Motor neuron (in vitro differentiated cells): ENCODE measurements around the gene PCNX4. TPM values are rescaled to one million over a fixed set of nuclear protein-coding genes. Genes with fewer than 3 reads are reported as not detected.

Experiments
- ATAC-seq, 8 experiments: fragments of 200-7000 bp; cut with Tn5 transposase; replicated peaks in 6 of 8; 2 replicates each; pipeline ENCODE4 v1.8.0; 2021; ENCODE audit warnings: mild to moderate bottlenecking in 8 of 8, moderate library complexity in 8 of 8
- H3K27ac ChIP-seq, 2 donors: fragments of 250-450 bp; sonication (Bioruptor Pico); 2 replicates each; pipeline ENCODE4 v1.9.0; 2021; ENCODE audit warnings: antibody characterized with exemption in 2 of 2, mild to moderate bottlenecking in 2 of 2, moderate library complexity in 1 of 2
- H3K4me1 ChIP-seq, 2 donors: fragments of 250-450 bp; sonication (Bioruptor Pico); replicated peaks in 1 of 2; 2 replicates each; pipeline ENCODE4 v1.6.1; 2021; ENCODE audit warnings: antibody characterized with exemption in 2 of 2, mild to moderate bottlenecking in 2 of 2, moderate library complexity in 1 of 2
- H3K4me3 ChIP-seq, 5 donors: fragments of 250-450 bp; sonication (Bioruptor Pico); 2 replicates each; pipeline ENCODE4 v1.9.0; 2021; ENCODE audit warnings: antibody characterized with exemption in 5 of 5, mild to moderate bottlenecking in 5 of 5, moderate library complexity in 4 of 5
- WGBS, 10 experiments: fragments of 450-650 bp; shearing (Covaris generic); methylation state at CpG; one replicate each; pipeline ENCODE4 v1.0.0; 2022; 5-methylcytosine and 5-hydroxymethylcytosine counted together
- in situ Hi-C, 9 experiments: fragments of 400-800 bp; cut with MboI; loops; one replicate each; pipeline ENCODE4 v1.15.0; 2021; ENCODE audit warnings: low sequenced_read_pairs in 9 of 9, low pct_unique_long_range_greater_than_20kb in 2 of 9; ENCODE audit not compliant: unreplicated experiment in 9 of 9
- total RNA-seq, 8 experiments: library from RNA; unstranded; fragments of 300-600 nt; gene quantifications; 2 replicates each; pipeline versions ENCODE4 v1.2.3 to v1.2.4, GENCODE V29; 2022

The PCNX4 gene
- total RNA-seq, 8 experiments from 2014 or later, result 48.6 to 137 (median 69.1) TPM

GRCh38 chr14:60183138-60183537 lies 91.4 kb downstream of the PCNX4 start:
- no peak for ATAC-seq
- Histone ChIP-seq H3K4me3 (no peak overlapping the region), H3K27ac (no peak overlapping the region), H3K4me1 (peaks cover 0 to 5% of the 10 kb centered on the region in 2 donors)
- 63 to 100% (median 100%) methylated on average over 1 to 3 of the region's 3 CpGs; no CpG with 5 or more reads in 5 of the 10 experiments for WGBS, 10 experiments
- in situ Hi-C loops, result loop anchor here in 2 of 9 experiments (25.0 kb wide), 1 partner anchor 221 kb away; no protein-coding TSS in a partner anchor

GRCh38 chr14:60183741-60184140 lies 92.0 kb downstream of the PCNX4 start:
- peaks cover 0 to 5% of the 10 kb centered on the region in 2 donors for H3K4me1 ChIP-seq
- ATAC-seq, result peak in 2 of 8 experiments; percentile 26 to 30
- no peak overlapping the region for H3K27ac ChIP-seq
- in situ Hi-C loops, result loop anchor here in 2 of 9 experiments (25.0 kb wide), 1 partner anchor 221 kb away; no protein-coding TSS in a partner anchor
- 0 to 91% (median 40%) methylated on average over 1 of the region's 1 CpG; no CpG with 5 or more reads in 2 of the 10 experiments for WGBS, 10 experiments
- H3K4me3 ChIP-seq, result no peak overlapping the region

- in situ Hi-C loops, result loop anchor here in 2 of 9 experiments (25.0 kb wide), 1 partner anchor 222 kb away; no protein-coding TSS in a partner anchor
These were observed 92.6 kb downstream of the PCNX4 start for GRCh38 chr14:60184146-60184904.

GRCh38 chr14:60184905-60185555 lies 93.3 kb downstream of the PCNX4 start:
- Histone ChIP-seq H3K4me3 (no peak overlapping the region), H3K27ac (no peak overlapping the region), H3K4me1 (peaks cover 4 to 15% of the 10 kb centered on the region in 2 donors)
- WGBS, 10 experiments, result 0 to 65% (median 46%) methylated on average over 2 to 5 of the region's 5 CpGs; no CpG with 5 or more reads in 1 of the 10 experiments
- ATAC-seq, result peak in 4 of 8 experiments; percentile 33 to 88 (median 86)
- in situ Hi-C loops, result loop anchor here in 2 of 9 experiments (25.0 kb wide), 1 partner anchor 223 kb away; no protein-coding TSS in a partner anchor

More at GRCh38 chr14:60184146-60184904, 92.6 kb downstream of the PCNX4 start:
- WGBS, 10 experiments, result 0 to 15% (median 2%) methylated on average over 3 to 5 of the region's 5 CpGs
- Histone ChIP-seq H3K4me3 (peak overlapping the region in 2 of 5 donors; percentile 6 to 12), H3K4me1 (peaks cover 0 to 8% of the 10 kb centered on the region in 2 donors), H3K27ac (no peak overlapping the region)
- ATAC-seq, result peak in 5 of 8 experiments; percentile 12 to 47 (median 22)

GRCh38 chr14:60188115-60188514 lies 96.4 kb downstream of the PCNX4 start:
- Histone ChIP-seq H3K4me1 (peaks cover 12 to 32% of the 10 kb centered on the region in 2 donors), H3K4me3 (no peak overlapping the region), H3K27ac (no peak overlapping the region)
- WGBS, 10 experiments, result 13 to 92% (median 80%) methylated on average over 1 to 3 of the region's 3 CpGs; no CpG with 5 or more reads in 1 of the 10 experiments
- in situ Hi-C loops, result loop anchor here in 2 of 9 experiments (25.0 kb wide), 1 partner anchor 226 kb away; no protein-coding TSS in a partner anchor
- ATAC-seq, result peak in 2 of 8 experiments; percentile 6 to 48

- H3K4me1 ChIP-seq, result peaks cover 12 to 32% of the 10 kb centered on the region in 2 donors
- ATAC-seq, result no peak
- 22 to 100% (median 80%) methylated on average over 1 of the region's 1 CpG; no CpG with 5 or more reads in 2 of the 10 experiments for WGBS, 10 experiments
- no peak overlapping the region for H3K27ac ChIP-seq
- in situ Hi-C loops, result loop anchor here in 2 of 9 experiments (25.0 kb wide), 1 partner anchor 226 kb away; no protein-coding TSS in a partner anchor
- no peak overlapping the region for H3K4me3 ChIP-seq
These were observed 97.0 kb downstream of the PCNX4 start for GRCh38 chr14:60188696-60189095.

- ATAC-seq, result peak in 7 of 8 experiments; percentile 53 to 82 (median 77)
- in situ Hi-C loops, result loop anchor here in 2 of 9 experiments (25.0 kb wide), 1 partner anchor 228 kb away; no protein-coding TSS in a partner anchor
- no peak overlapping the region for H3K4me3 ChIP-seq
- H3K27ac ChIP-seq, result peak overlapping the region in 1 of 2 donors; percentile 59
- peaks cover 12 to 29% of the 10 kb centered on the region in 2 donors for H3K4me1 ChIP-seq
- WGBS, 10 experiments, result 27 to 84% (median 54%) methylated on average over 2 to 4 of the region's 4 CpGs; no CpG with 5 or more reads in 3 of the 10 experiments
These were observed 98.5 kb downstream of the PCNX4 start for GRCh38 chr14:60189923-60190840.

- no peak overlapping the region for H3K4me3 ChIP-seq
- in situ Hi-C loops, result loop anchor here in 2 of 9 experiments (25.0 kb wide), 1 partner anchor 233 kb away; no protein-coding TSS in a partner anchor
- WGBS, 10 experiments, result 0 to 98% (median 85%) methylated on average over 1 to 5 of the region's 5 CpGs
- peaks cover 6 to 14% of the 10 kb centered on the region in 2 donors for H3K4me1 ChIP-seq
- no peak overlapping the region for H3K27ac ChIP-seq
- no peak for ATAC-seq
These were observed 103.6 kb downstream of the PCNX4 start for GRCh38 chr14:60195179-60195810.

GRCh38 chr14:60196291-60196690 lies 104.6 kb downstream of the PCNX4 start:
- WGBS, 10 experiments, result 12 to 100% (median 58%) methylated on average over 1 to 2 of the region's 2 CpGs
- H3K27ac ChIP-seq, result no peak overlapping the region
- H3K4me1 ChIP-seq, result peaks cover 0 to 4% of the 10 kb centered on the region in 2 donors
- ATAC-seq, result no peak
- H3K4me3 ChIP-seq, result no peak overlapping the region
- in situ Hi-C loops, result loop anchor here in 2 of 9 experiments (25.0 kb wide), 1 partner anchor 234 kb away; no protein-coding TSS in a partner anchor

- Histone ChIP-seq H3K4me1 (no peaks in the 10 kb centered on the region), H3K4me3 (no peak overlapping the region), H3K27ac (no peak overlapping the region)
- in situ Hi-C loops, result loop anchor here in 2 of 9 experiments (25.0 kb wide), 1 partner anchor 235 kb away; no protein-coding TSS in a partner anchor
- ATAC-seq, result peak in 2 of 8 experiments; percentile 39 to 43
- 80 to 83% methylated on average over 1 of the region's 1 CpG; no CpG with 5 or more reads in 8 of the 10 experiments for WGBS, 10 experiments
These were observed 106.0 kb downstream of the PCNX4 start for GRCh38 chr14:60197629-60198303.

GRCh38 chr14:60199321-60199720 lies 107.6 kb downstream of the PCNX4 start:
- no peak overlapping the region for H3K27ac ChIP-seq
- no peak for ATAC-seq
- H3K4me3 ChIP-seq, result no peak overlapping the region
- in situ Hi-C loops, result loop anchor here in 2 of 9 experiments (25.0 kb wide), 1 partner anchor 237 kb away; no protein-coding TSS in a partner anchor
- H3K4me1 ChIP-seq, result peaks cover 0 to 8% of the 10 kb centered on the region in 2 donors
